Measurements from ENCODE around the gene HIGD2A. TPM values are rescaled to one million over a fixed set of nuclear protein-coding genes. Genes with fewer than 3 reads are reported as not detected.
A peak's percentile ranks its signal among the peaks of the same experiment; 100 is the strongest.

Gene HIGD2A
- polyA plus RNA-seq, 3 donors = 101 to 298 (median 260) TPM

GRCh38 chr5:176405656-176406435 is 17.3 kb downstream of the HIGD2A start:
- H3K4me1 ChIP-seq (ENCODE audit: control insufficient read depth in 1 of 2, insufficient read depth in 2 of 2, low read length in 2 of 2) = no peaks in the 10 kb centered on the region
- Mint-ChIP-seq H3K27me3 (ENCODE audit: low read depth in 3 of 3) (no peaks in the 10 kb centered on the region), H3K9me3 (peaks cover 0 to 2% (median 0%) of the 10 kb centered on the region in 7 donors), H3K4me3 (no peak overlapping the region), H3K4me1 (peaks cover under 1% of the 10 kb centered on the region), H3K36me3 (peaks cover 69 to 82% of the 10 kb centered on the region in 2 donors), H3K27ac (no peak overlapping the region)
- peaks cover 6% of the 10 kb centered on the region for H4K20me1 ChIP-seq (ENCODE audit: insufficient read depth, low read length)
- DNase-seq = no peak
- no peak for TF ChIP-seq CTCF (IDR thresholded peaks at IDR 0.05)
- no peak overlapping the region for H3K4me3 ChIP-seq (replicated peaks in 1 of 3; ENCODE audit: low read depth in 2 of 3, low read length in 3 of 3)
- H3K9ac ChIP-seq (ENCODE audit: insufficient read depth, low read length, poor library complexity, severe bottlenecking) = no peak overlapping the region
- no peaks in the 10 kb centered on the region for H3K27me3 ChIP-seq (ENCODE audit: control insufficient read depth in 2 of 2, insufficient read depth in 2 of 2, low read length in 2 of 2)
- H2AFZ ChIP-seq (ENCODE audit: insufficient read depth, low read depth, low read length, poor library complexity, severe bottlenecking) = no peak overlapping the region
- H3K9me3 ChIP-seq (replicated peaks in 1 of 2; ENCODE audit: control insufficient read depth in 1 of 2, insufficient read depth in 1 of 2, low read length in 2 of 2) = no peaks in the 10 kb centered on the region
- H3K36me3 ChIP-seq (replicated peaks in 1 of 2; ENCODE audit: control insufficient read depth in 1 of 2, insufficient read depth in 2 of 2, low read length in 2 of 2) = peaks cover 43 to 69% of the 10 kb centered on the region in 2 donors
- no peak overlapping the region for H3K27ac ChIP-seq (ENCODE audit: low read depth in 1 of 2, low read length in 2 of 2)
- no peaks in the 10 kb centered on the region for H3K79me2 ChIP-seq (ENCODE audit: insufficient read depth, low read length)
- intact Hi-C loops (cut with micrococcal nuclease) = no loop called here
- 95% methylated on average over 13 of the region's 20 CpGs for WGBS (ENCODE audit: insufficient coverage)
- no peak overlapping the region for H3K4me2 ChIP-seq (replicated peaks; ENCODE audit: extremely low read depth, low read length, poor library complexity, severe bottlenecking)

- no peaks in the 10 kb centered on the region for H3K4me1 ChIP-seq (ENCODE audit: control insufficient read depth in 1 of 2, insufficient read depth in 2 of 2, low read length in 2 of 2)
- Mint-ChIP-seq H3K4me3 (no peak overlapping the region), H3K27ac (peak overlapping the region in 2 of 7 donors; percentile 12 to 78), H3K9me3 (peaks cover 0 to 2% (median 0%) of the 10 kb centered on the region in 7 donors), H3K27me3 (ENCODE audit: low read depth in 3 of 3) (no peaks in the 10 kb centered on the region), H3K36me3 (peaks cover 68 to 82% of the 10 kb centered on the region in 2 donors), H3K4me1 (peaks cover 8% of the 10 kb centered on the region)
- no peak overlapping the region for H3K4me2 ChIP-seq (replicated peaks; ENCODE audit: extremely low read depth, low read length, poor library complexity, severe bottlenecking)
- H4K20me1 ChIP-seq (ENCODE audit: insufficient read depth, low read length) = peaks cover 10% of the 10 kb centered on the region
- TF ChIP-seq CTCF (IDR thresholded peaks at IDR 0.05) = no peak
- H3K27ac ChIP-seq (ENCODE audit: low read depth in 1 of 2, low read length in 2 of 2) = no peak overlapping the region
- intact Hi-C loops (cut with micrococcal nuclease) = no loop called here
- H3K4me3 ChIP-seq (replicated peaks in 1 of 3; ENCODE audit: low read depth in 2 of 3, low read length in 3 of 3) = no peak overlapping the region
- H3K9ac ChIP-seq (ENCODE audit: insufficient read depth, low read length, poor library complexity, severe bottlenecking) = no peak overlapping the region
- no peak overlapping the region for H2AFZ ChIP-seq (ENCODE audit: insufficient read depth, low read depth, low read length, poor library complexity, severe bottlenecking)
- H3K36me3 ChIP-seq (replicated peaks in 1 of 2; ENCODE audit: control insufficient read depth in 1 of 2, insufficient read depth in 2 of 2, low read length in 2 of 2) = peaks cover 44 to 71% of the 10 kb centered on the region in 2 donors
- 93% methylated on average over 8 of the region's 9 CpGs for WGBS (ENCODE audit: insufficient coverage)
- no peaks in the 10 kb centered on the region for H3K9me3 ChIP-seq (replicated peaks in 1 of 2; ENCODE audit: control insufficient read depth in 1 of 2, insufficient read depth in 1 of 2, low read length in 2 of 2)
- no peak for DNase-seq
- peaks cover 3% of the 10 kb centered on the region for H3K79me2 ChIP-seq (ENCODE audit: insufficient read depth, low read length)
- H3K27me3 ChIP-seq (ENCODE audit: control insufficient read depth in 2 of 2, insufficient read depth in 2 of 2, low read length in 2 of 2) = no peaks in the 10 kb centered on the region
Observed at GRCh38 chr5:176406436-176407052, 18.0 kb downstream of the HIGD2A start.
